Stimulated activated CD4-positive, alpha-beta T cell treated with anti-CD3 and anti-CD28 coated beads, Interleukin-4, amount 100 ng/mL, for 4 hours (primary cell): Measurements from ENCODE around the gene MLLT3.

Experiments used
- DNase-seq, 2 experiments: peaks; one replicate each; pipeline ENCODE4 v3.0.0-alpha.2; 2020

The MLLT3 gene

GRCh38 chr9:20624201-20625002 lies 2.1 kb upstream of the MLLT3 start:
- DNase-seq = peak; percentile 24 to 28

DNA sequence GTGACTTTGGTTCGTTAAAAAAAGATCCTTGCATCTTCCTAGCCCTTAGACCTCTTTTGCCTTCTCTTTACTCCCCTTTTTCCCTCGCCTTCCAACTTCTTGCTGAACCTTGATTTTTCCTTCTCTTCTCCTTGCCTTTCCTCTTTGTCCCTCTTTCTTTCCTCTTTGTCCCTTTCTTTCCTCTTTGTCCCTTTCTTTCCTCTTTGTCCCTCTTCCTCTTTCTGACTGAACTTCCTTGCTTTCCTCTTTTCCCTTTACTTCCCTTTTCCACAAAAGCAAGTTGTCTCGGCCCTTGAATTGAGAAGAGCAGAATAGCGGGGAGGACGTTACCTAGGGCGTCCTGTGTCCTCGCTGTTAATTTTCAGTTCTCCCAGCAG lies 1.4 kb upstream of the MLLT3 start:
- no peak for DNase-seq

DNA sequence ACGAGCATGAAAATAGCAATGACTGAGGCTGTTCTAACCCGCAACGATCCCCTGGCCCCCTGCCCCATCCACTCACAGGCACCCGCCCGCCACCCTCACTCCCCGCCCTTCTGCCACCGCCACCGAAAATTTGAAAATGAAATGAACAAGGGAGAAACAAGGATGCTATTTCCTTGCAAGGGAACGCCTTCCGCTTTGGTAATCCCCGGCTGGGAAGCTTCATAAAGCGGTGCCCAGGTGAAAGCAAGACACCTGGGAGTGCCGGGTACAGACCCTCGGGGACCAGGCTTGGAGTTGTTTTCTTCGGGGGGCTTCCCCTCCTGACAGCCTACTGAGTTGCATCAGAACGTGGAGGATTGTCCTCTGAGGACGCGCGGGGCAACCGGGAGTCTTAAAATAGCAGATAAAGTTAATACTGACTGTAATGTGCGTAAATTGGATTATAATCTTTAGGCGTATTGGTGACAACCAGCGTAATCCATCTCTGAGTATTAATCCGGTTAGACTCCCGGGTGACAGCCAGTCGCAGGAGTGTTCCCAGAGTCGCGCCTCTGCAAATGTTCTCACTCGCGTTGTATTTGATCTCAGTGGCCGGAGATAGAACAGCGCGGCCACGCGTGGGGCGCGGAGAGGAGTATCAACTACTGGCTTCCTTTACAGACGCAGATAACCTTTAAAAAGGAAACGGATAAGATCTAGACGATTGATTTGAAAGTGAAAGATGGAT lies 885 bp upstream of the MLLT3 start:
- peak; percentile 49 to 62 for DNase-seq

DNA sequence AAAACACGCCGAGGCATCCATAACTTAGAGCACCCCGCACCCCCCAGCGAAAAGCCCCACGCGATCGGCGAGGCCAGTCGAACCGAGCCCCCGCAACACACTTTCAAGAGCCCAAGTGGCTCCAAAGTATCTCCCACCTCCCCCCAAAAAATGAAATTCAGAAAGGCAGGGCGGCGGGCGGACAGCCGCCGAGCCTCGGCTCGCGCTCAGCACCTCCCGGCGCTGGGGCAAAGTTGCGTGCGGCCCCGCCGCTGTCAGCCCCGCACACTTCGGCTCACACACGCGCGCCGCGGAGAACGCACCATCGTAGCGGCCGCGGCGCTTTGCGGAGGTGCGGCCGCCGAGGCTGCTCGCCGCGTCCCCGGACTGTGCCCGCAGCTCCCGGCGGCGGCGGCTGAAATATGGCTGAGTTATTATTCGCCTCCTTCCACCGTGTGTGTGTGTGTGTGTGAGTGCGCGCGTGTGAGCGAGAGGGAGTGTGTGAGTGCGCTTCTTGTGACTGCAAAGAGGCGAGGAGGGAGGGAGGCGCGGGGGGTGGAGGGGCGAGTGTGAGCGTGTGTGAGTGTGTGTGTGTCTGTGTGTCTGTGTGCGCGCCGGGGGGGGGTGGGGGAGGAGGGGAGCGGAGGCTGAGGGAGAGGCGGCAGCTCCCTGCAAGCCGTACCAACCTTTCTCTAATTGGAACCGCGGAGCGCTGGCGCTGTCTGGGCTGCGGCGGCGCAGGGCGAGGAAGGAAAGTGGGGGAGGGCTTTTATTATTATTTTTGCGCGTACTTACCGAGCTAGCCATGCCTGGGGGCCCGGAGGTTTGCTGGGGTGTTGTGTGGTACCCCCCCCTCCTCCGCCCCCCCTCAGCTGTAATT lies 599 bp downstream of the MLLT3 start:
- DNase-seq = peak; percentile 66 to 76

GRCh38 chr9:20620650-20621470 lies 1.4 kb downstream of the MLLT3 start:
- peak; percentile 55 to 75 for DNase-seq

DNA sequence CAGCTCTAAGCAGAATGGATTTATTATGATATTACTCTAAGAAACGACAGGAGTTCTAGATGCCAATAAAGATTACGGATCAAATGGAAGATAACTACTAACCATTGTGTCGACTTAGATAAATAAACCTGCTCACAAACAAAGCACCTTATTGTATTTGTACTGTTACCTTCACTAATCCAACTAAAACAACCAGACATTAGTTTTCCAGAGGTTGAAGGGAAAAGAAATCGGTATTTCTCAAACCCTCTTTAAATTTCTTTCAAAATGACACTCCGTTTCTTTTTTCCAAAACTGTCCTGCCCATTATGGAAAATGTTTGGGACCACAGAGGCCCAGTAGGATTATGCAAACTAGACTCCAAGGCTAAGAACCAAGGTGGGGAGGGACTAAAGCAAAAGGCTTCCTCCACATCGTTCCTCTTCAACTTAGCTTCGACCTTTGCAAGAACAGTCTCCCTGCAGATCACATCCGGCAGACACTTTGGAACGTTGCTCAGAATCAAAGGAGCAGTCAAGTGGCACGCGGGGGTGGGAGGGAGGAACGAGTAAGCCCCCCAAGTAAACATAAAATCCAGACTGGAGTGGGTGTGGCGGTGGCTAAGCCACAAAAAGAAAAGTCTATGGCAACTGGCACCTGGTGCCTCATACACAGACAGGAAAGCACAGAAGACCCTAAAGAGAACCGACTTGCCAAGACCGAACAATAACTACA lies 2.7 kb downstream of the MLLT3 start:
- DNase-seq = no peak

DNA sequence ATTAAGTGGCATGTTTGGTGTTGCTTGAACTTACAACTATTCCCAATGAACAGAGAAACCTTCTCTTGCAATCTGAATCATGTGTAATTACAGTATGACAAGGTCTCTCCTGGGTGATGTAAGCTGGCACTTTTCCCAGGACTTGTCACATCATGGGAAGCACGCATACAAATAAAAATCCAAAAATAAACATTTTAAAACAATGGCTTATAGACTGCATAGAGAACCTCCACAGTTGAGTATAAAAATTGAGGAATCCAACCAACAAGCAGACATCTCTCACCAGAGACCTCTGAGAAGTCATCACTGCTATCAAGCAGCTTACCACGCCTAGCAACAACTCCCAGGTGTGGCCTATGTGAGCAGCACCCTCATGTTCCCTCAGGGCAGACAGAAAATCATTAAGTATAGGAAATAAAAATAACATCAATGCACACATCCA lies 3.9 kb downstream of the MLLT3 start:
- no peak for DNase-seq

- DNase-seq = no peak
These were observed 5.5 kb downstream of the MLLT3 start for GRCh38 chr9:20616808-20617207.

DNA sequence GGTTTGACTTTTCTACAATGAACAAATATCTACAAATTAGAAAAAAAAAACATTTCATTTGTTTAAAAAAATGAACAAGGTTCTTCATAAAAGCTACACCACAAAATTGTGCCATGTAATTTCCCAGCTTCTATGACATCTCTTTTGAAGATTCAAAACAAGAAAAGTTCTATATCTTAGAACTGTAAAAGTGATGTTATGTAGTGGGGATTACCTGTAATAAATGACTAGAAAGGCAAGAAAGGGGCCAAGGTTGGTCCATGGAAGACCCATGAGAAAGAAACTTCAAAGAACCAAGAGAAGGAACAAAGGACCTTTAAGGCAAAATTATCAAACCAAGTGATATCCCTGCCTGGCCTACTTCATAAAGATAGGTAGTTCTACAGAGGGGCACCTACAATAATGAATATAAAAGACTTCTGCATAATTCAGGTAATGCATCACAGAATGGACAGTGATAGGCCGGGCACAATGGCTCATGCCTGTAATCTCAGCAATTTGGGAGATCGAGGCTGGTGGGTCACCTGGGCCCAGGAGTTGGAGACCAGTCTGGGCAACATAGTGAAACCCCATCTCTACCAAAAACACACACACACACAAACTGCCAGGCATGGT lies 7.6 kb downstream of the MLLT3 start:
- no peak for DNase-seq

DNA sequence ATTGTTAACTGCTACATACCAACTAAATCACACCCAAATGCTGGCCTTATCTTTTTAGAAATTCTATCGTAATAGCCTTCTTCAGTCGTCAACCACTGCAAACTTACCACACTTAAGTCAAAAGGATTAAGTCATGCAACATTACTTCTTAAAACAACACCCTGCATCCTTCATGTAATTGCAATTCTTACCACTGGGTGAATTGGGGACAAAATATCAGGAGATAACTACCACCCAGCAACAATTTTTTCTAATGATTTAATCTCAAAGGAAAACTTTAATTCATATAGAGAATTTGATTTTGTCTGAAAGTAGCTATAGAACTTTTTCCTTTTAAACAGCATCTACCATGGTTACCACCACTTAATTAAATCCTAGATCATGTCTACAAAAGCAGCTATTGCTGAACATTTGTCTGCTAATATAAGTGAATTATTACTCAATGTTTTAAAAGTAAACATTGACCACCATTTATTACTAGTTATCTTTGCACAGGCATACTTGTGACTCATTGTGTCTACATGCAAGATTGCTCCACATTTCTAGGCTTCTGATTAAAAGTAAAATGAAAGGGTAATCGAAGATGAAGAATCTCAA lies 10.5 kb downstream of the MLLT3 start:
- DNase-seq = no peak

GRCh38 chr9:20610591-20610990 lies 11.7 kb downstream of the MLLT3 start:
- DNase-seq = no peak

GRCh38 chr9:20608582-20608981 lies 13.7 kb downstream of the MLLT3 start:
- DNase-seq = no peak

DNA sequence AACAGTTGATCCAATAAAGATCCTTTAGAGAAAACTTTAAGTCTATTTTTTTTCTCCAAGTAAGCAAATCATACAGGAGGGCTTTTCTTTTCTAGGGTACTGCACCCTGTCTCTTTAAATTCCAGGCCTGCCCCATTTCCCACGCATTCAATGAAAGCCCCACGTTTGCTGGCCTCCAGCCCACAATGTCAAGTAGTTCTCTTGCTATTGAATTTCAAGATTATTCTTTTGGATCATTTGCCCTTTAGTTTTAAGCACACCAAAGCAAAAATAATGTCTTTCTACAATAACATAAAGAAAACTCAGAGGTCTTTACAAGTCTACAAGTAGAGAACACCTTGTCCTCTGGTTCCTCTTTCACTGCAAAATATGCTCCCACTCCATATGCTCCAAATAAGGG lies 15.6 kb downstream of the MLLT3 start:
- no peak for DNase-seq

GRCh38 chr9:20604562-20604961 lies 17.7 kb downstream of the MLLT3 start:
- no peak for DNase-seq

DNA sequence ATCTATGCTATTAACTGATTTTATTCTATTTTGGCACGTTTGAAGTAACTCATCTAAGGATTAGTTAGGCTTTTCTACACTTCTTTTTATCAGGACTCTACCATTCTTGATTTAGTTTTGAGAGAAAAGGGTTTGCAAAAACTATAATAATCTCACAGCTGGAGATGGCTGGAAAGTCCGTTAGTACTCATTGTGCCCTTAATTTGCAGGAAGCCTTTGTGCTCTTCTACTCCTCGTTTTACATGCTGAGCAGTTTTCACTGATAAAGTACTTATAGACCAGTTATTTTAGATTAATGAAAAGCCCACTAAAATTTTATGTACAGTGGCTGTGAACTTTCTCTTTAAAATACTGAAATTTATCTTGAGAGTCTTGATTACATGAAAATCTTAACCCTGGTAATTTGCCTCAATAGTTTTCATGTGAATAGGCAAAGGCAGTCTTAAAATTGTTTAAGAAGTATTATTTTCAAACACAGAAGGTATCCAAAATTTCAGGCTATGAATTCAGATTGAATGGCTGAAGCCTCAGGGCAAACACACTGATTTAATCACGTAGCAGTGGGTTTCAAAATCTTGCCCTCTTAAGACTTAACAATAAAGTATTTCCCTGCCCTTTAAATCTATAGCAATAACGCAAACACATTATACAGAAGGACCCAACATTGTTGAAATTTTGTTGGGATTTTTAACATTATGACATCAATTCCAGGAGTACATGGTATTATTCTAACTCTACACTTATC lies 18.6 kb downstream of the MLLT3 start:
- DNase-seq = no peak

- no peak for DNase-seq
These were observed 21.0 kb downstream of the MLLT3 start for GRCh38 chr9:20601292-20601691.

GRCh38 chr9:20599195-20599594 lies 23.1 kb downstream of the MLLT3 start:
- no peak for DNase-seq

DNA sequence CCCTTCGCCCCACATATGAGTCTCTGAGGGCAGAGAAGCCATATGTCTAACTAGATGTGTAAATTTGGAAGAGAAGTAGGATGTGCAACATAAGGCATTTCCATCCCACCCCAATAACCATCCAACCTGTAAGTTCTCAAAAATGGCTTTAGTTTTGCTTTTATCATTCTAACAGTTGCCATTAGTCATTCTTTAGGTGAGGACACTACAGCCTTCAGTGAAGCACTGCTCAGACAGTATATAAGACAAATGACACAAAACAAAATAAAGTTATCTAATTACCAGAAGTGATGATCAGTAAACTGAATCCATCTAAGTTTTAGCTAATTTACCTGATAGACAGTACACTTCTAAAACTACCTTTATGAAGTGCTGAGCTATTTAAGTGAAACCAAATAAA lies 23.9 kb downstream of the MLLT3 start:
- DNase-seq = no peak

DNA sequence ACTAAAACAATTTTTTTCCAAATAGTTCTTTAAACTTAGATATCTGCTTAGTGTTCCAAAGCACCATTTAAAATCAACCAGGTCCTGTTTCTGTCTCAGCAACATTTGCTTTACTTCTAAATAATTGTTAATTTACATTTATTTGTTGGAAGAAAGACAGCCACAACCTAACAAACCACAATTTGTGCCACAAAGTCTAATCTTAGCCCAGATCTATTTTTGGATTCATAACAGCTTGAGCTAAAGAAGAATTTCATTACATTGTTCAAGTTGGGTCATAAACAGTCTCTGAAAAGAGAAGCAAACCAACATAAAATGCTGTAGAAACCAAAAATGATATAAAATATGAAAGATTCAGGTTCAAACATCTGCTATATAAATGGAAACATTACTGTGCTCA lies 24.4 kb downstream of the MLLT3 start:
- no peak for DNase-seq

- DNase-seq = no peak
These were observed 27.7 kb downstream of the MLLT3 start for GRCh38 chr9:20594608-20595007.
